IMR-90 (cell line): Measurements from ENCODE around the gene FAM111A. TPM values are rescaled to one million over a fixed set of nuclear protein-coding genes. Genes with fewer than 3 reads are reported as not detected.
"Not testable (repeated sequence)": the region's sequence is repeated elsewhere in the genome, so short reads cannot be mapped to it uniquely, and the experiment has no call there.

Source experiments
- ATAC-seq: fragments of 200-7000 bp; cut with Tn5 transposase; 2 replicates; pipeline ENCODE4 v1.9.1; 2020; ENCODE audit warnings: low read depth, mild to moderate bottlenecking, moderate library complexity
- BruUV-seq: library from RNA; stranded (reverse); fragments of 400-500 nt; replicated peaks from 2 replicates; lab custom pipeline; 2021; lab: Mats Ljungman, UMichigan
- CTCF ChIA-PET: fragments of 300-600 bp; formaldehyde crosslinking; extraction: SDS; loops from one replicate; lab custom pipeline; 2021; ENCODE audit warnings: antibody characterized with exemption; lab: Yijun Ruan, JAX
- POLR2A ChIA-PET: fragments of 300-600 bp; sonication (Branson Sonifier 250); formaldehyde crosslinking; loops from one replicate; lab custom pipeline; 2022; ENCODE audit warnings: antibody characterized with exemption; ENCODE audit not compliant: unreplicated experiment; lab: Charles Lee
- DNase-seq: peaks from one replicate; pipeline ENCODE4 v3.0.0; 2013
- H2AFZ ChIP-seq: replicated peaks from 2 replicates; pipeline ENCODE3; 2013; ENCODE audit warnings: low read length, mild to moderate bottlenecking; ENCODE audit not compliant: poor library complexity
- H2AK5ac ChIP-seq: 2 replicates; pipeline ENCODE4 v1.6.1; 2013; ENCODE audit warnings: low read depth, low read length, inconsistent platforms
- H2AK9ac ChIP-seq: replicated peaks from 2 replicates; pipeline ENCODE3; 2013; ENCODE audit warnings: mild to moderate bottlenecking, low read depth, low read length, moderate library complexity; ENCODE audit not compliant: poor library complexity
- H2BK120ac ChIP-seq: 2 replicates; pipeline ENCODE4 v1.6.1; 2013; ENCODE audit warnings: low read depth, low read length, inconsistent platforms
- H2BK15ac ChIP-seq: 3 replicates; pipeline ENCODE4 v1.6.1; 2013; ENCODE audit warnings: low read depth, low read length, inconsistent platforms
- H2BK20ac ChIP-seq: 2 replicates; pipeline ENCODE4 v1.6.1; 2013; ENCODE audit warnings: low read depth, mild to moderate bottlenecking, inconsistent platforms, low read length, moderate library complexity
- H2BK5ac ChIP-seq: 2 replicates; pipeline ENCODE4 v1.6.1; 2013; ENCODE audit warnings: mild to moderate bottlenecking, low read depth, low read length, inconsistent platforms; ENCODE audit not compliant: poor library complexity, severe bottlenecking
- H3K14ac ChIP-seq: replicated peaks from 2 replicates; pipeline ENCODE4 v1.6.1; 2013; ENCODE audit warnings: low read depth, low read length, inconsistent platforms
- H3K18ac ChIP-seq: 2 replicates; pipeline ENCODE4 v1.6.1; 2013; ENCODE audit warnings: low read depth, low read length, control low read depth
- H3K23ac ChIP-seq: 2 replicates; pipeline ENCODE4 v1.6.1; 2013; ENCODE audit warnings: low read depth, low read length, inconsistent platforms
- H3K27ac ChIP-seq: 2 replicates; pipeline ENCODE4 v1.5.1; 2013; ENCODE audit warnings: mild to moderate bottlenecking, control low read depth, low read length; ENCODE audit not compliant: insufficient read depth
- H3K27me3 ChIP-seq: 2 replicates; pipeline ENCODE4 v1.6.1; 2013; ENCODE audit warnings: low read length; ENCODE audit not compliant: control insufficient read depth, insufficient read depth
- H3K36me3 ChIP-seq: 2 replicates; pipeline ENCODE4 v1.6.1; 2013; ENCODE audit warnings: low read length, mixed read lengths; ENCODE audit not compliant: control insufficient read depth, insufficient read depth
- H3K4ac ChIP-seq: 2 replicates; pipeline ENCODE4 v1.6.1; 2013; ENCODE audit warnings: low read depth, low read length, inconsistent platforms
- H3K4me1 ChIP-seq: 2 replicates; pipeline ENCODE4 v1.6.1; 2013; ENCODE audit warnings: low read length, mixed read lengths; ENCODE audit not compliant: control insufficient read depth, insufficient read depth
- H3K4me2 ChIP-seq: 2 replicates; pipeline ENCODE4 v1.6.1; 2013; ENCODE audit warnings: low read depth, mild to moderate bottlenecking, control low read depth, low read length, moderate library complexity
- H3K4me3 ChIP-seq: 2 replicates; pipeline ENCODE4 v1.5.1; 2013; ENCODE audit warnings: low read depth, mild to moderate bottlenecking, control low read depth, low read length, moderate library complexity; ENCODE audit not compliant: insufficient read depth
- H3K56ac ChIP-seq: 2 replicates; pipeline ENCODE4 v1.6.1; 2013; ENCODE audit warnings: low read length, inconsistent platforms; ENCODE audit not compliant: insufficient read depth; ENCODE audit errors: extremely low read depth
- H3K79me1 ChIP-seq, 2 experiments: 2 replicates each; pipeline ENCODE4 v1.6.1; 2013; ENCODE audit warnings: low read length in 2 of 2, inconsistent platforms in 1 of 2, low read depth in 1 of 2
- H3K9ac ChIP-seq: 2 replicates; pipeline ENCODE4 v1.6.1; 2013; ENCODE audit warnings: low read depth, low read length, control low read depth
- H3K9me1 ChIP-seq: 2 replicates; pipeline ENCODE4 v1.6.1; 2013; ENCODE audit warnings: low read length, inconsistent platforms; ENCODE audit not compliant: insufficient read depth
- H3K9me3 ChIP-seq: 2 replicates; pipeline ENCODE4 v1.6.1; 2013; ENCODE audit warnings: low read length; ENCODE audit not compliant: control insufficient read depth, insufficient read depth
- H4K20me1 ChIP-seq: 2 replicates; pipeline ENCODE4 v1.6.1; 2013; ENCODE audit warnings: low read length, inconsistent platforms; ENCODE audit not compliant: insufficient read depth
- H4K5ac ChIP-seq: 2 replicates; pipeline ENCODE4 v1.6.1; 2013; ENCODE audit warnings: mild to moderate bottlenecking, low read depth, low read length, control low read depth
- H4K8ac ChIP-seq, 2 experiments: 2 replicates each; pipeline ENCODE4 v1.6.1; 2013; ENCODE audit warnings: low read depth in 2 of 2, low read length in 2 of 2, control low read depth in 1 of 2, inconsistent platforms in 1 of 2
- H4K91ac ChIP-seq: 2 replicates; pipeline ENCODE4 v1.6.1; 2013; ENCODE audit warnings: low read depth, low read length, inconsistent platforms; ENCODE audit not compliant: insufficient read depth
- whole genome bisulfite sequencing, 2 experiments: methylation state at CpG; one replicate each; pipeline versions ENCODE4 v1.1.5 to v1.1.7; 2013; ENCODE audit warnings: missing lambda C conversion rate in 2 of 2; ENCODE audit not compliant: insufficient read length in 1 of 2; ENCODE audit errors: extremely low coverage in 2 of 2; 5-methylcytosine and 5-hydroxymethylcytosine counted together
- dilution Hi-C: fragments of 300-500 bp; cut with HindIII; formaldehyde crosslinking; loops from one replicate; pipeline ENCODE4 v1.14.3; 2018; ENCODE audit warnings: low sequenced_read_pairs; ENCODE audit not compliant: unreplicated experiment
- in situ Hi-C: fragments of 300-500 bp; cut with MboI; formaldehyde crosslinking; loops from 3 replicates; pipeline ENCODE4 v1.14.3; 2019; ENCODE audit warnings: low sequenced_read_pairs, inconsistent platforms, mixed read lengths
- intact Hi-C: fragments of 100-400 bp; cut with micrococcal nuclease; formaldehyde crosslinking; loops from 2 replicates; pipeline ENCODE4 v1.10.0; 2022
- polyA plus RNA-seq, 3 experiments: library from polyadenylated mRNA; depleted of rRNA; stranded (reverse); fragments of >200 nt; gene quantifications; 2 replicates each; pipeline ENCODE4 v1.2.3, GENCODE V29; 2012; ENCODE audit warnings: low replicate concordance in 1 of 3
- total RNA-seq: library from RNA; depleted of rRNA; stranded (reverse); fragments of >200 nt; gene quantifications from 2 replicates; pipeline ENCODE4 v1.2.3, GENCODE V29; 2012
- TF ChIP-seq, protein P1 (sequence below): fragments of 150-350 bp; IDR thresholded peaks from 2 replicates; pipeline ENCODE4 v1.6.1; 2016; ENCODE audit warnings: low read depth, mild to moderate bottlenecking, low read length, moderate library complexity, borderline replicate concordance

FAM111A gene
- total and polyA plus RNA-seq, 2 of the 4 experiments (the other 2 are of a cell fraction) = 19.9 to 36.4 TPM

DNA sequence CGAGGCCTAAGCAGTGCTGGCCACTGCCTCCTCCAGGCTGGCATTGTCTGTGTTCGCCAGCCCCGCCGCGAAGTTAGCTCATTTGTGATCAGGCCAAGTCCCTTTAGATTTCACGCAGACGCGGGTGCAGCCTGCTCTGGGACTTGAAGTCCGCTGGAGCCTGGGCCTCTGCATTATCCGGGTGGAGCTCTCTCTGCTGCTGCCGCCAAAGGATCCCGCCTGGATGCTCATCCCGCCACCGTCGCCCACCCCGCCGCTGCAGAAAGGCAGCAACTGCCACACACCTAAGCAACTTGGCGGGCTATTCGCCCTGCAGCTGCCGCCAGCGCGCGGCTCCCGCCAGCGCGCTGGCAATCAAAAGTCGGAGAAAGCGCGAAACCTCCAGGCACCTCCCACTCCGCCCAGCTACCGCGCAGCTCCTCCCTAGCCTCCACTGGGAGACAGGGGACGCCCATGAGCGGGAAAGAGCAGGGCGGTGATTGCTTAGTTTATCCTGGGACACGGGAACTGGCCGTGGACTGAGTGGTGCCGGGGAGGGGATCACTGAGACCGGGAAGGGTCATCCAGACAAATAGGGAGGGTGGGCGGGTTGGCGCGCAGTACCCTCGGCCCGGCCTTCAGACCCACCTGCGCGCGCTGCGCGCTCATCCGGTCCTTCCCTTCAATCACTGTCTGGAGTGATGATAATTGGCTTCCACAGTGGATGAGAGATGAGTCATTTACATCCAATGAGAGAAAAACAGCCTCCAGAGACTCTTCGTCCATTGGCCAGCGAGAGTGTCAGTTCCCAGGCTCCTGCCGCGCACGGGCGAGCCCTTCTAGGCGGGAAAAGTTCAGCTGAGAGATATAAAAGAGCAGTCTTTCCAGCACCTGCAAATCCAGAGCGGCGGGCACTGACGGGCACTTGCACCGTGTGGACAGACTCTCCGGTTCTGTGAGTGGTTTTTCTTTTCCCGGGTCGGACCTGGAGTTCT lies 36.0 kb upstream of the FAM111A start, which contains the start of gene FAM111B (continued):
- TF ChIP-seq, protein P1, sequence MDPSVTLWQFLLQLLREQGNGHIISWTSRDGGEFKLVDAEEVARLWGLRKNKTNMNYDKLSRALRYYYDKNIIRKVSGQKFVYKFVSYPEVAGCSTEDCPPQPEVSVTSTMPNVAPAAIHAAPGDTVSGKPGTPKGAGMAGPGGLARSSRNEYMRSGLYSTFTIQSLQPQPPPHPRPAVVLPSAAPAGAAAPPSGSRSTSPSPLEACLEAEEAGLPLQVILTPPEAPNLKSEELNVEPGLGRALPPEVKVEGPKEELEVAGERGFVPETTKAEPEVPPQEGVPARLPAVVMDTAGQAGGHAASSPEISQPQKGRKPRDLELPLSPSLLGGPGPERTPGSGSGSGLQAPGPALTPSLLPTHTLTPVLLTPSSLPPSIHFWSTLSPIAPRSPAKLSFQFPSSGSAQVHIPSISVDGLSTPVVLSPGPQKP = no peak

DNA sequence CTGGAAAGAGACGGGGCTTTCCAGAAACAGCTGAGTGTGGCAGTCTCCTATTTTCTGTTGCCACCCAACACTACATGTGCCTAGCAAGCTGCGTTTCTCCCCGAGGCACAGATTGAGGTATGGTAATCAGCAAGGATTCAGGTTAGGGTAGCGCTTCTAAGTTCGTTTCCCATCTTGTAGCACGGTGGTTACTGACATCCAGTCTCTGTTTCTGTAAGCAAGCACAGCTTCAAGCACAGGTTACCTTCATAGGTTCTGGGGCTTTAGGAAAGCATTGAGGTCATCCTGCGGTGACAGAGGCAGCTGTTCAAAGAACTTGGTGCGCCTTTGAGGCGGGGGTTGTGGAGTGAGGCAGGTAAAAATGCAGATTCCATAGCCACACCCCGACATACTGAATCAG lies 34.9 kb upstream of the FAM111A start:
- H3K4me1 ChIP-seq, H3K9me3 ChIP-seq, H4K5ac ChIP-seq, H3K9me1 ChIP-seq, BruUV-seq, H3K36me3 ChIP-seq, H2AK5ac ChIP-seq, in situ Hi-C loops, H3K79me1 ChIP-seq, H3K18ac ChIP-seq, ATAC-seq, POLR2A ChIA-PET, H3K23ac ChIP-seq, H2BK120ac ChIP-seq, dilution Hi-C loops, H4K20me1 ChIP-seq, H2BK15ac ChIP-seq, H2BK5ac ChIP-seq, DNase-seq, H3K27me3 ChIP-seq, H3K4ac ChIP-seq, H3K27ac ChIP-seq, H4K91ac ChIP-seq, H4K8ac ChIP-seq, H3K14ac ChIP-seq, CTCF ChIA-PET, H2BK20ac ChIP-seq: not testable (repeated sequence)
- Histone ChIP-seq H3K4me3 (peak overlapping the region; percentile 52; the same call in 1 of the 2 replicates), H3K4me2 (peak overlapping the region; percentile 71), H2AFZ (peak overlapping the region; percentile 82), H3K56ac (0 out of 2 replicates have a peak overlapping the region, but pooled peaks have one; percentile 14), H2AK9ac (peak overlapping the region; percentile 7), H3K9ac (peak overlapping the region; percentile 32; the same call in 1 of the 2 replicates)
- no CpG with 5 or more reads among the region's 10 CpGs for WGBS, 2 experiments
- intact Hi-C loops = loop anchor here (2.0 kb wide), 1 partner anchor 35 kb away; the partner anchor contains the start of gene FAM111A
